Activated T-helper 1 cell treated with anti-CD3 and anti-CD28 coated beads, Interleukin-12 subunit alpha, Interleukin-12 subunit beta, Interleukin-2, Interleukin-4 antibody, amounts not matched to agents 30 ng/mL and 10 ng/mL and 1 ng/mL, durations not matched to agents 14 hours and 24 hours and 36 hours (primary cell): Measurements from ENCODE around the gene THEMIS2. TPM values are rescaled to one million over a fixed set of nuclear protein-coding genes. Genes with fewer than 3 reads are reported as not detected.
A peak's percentile ranks its signal among the peaks of the same experiment; 100 is the strongest.

Source experiments
- DNase-seq: peaks from one replicate; pipeline ENCODE4 v3.0.0; 2021; ENCODE audit warnings: low spot score
- H3K27ac Mint-ChIP-seq: one replicate; pipeline ENCODE4 v1.8.0; 2021; ENCODE audit warnings: mild to moderate bottlenecking, mixed read lengths
- H3K27me3 Mint-ChIP-seq: one replicate; pipeline ENCODE4 v1.8.0; 2022; ENCODE audit warnings: mild to moderate bottlenecking, moderate library complexity, mixed read lengths; ENCODE audit not compliant: insufficient read depth
- H3K36me3 Mint-ChIP-seq: one replicate; pipeline ENCODE4 v1.8.0; 2021; ENCODE audit warnings: low read depth, mixed read lengths
- H3K4me1 Mint-ChIP-seq: one replicate; pipeline ENCODE4 v1.8.0; 2021; ENCODE audit warnings: low read depth, mixed read lengths
- H3K4me3 Mint-ChIP-seq: one replicate; pipeline ENCODE4 v1.8.0; 2021; ENCODE audit warnings: mild to moderate bottlenecking, moderate library complexity, mixed read lengths
- H3K9me3 Mint-ChIP-seq: one replicate; pipeline ENCODE4 v1.8.0; 2021; ENCODE audit warnings: mixed read lengths
- intact Hi-C: fragments of 100-400 bp; cut with micrococcal nuclease; formaldehyde crosslinking; loops from one replicate; pipeline ENCODE4 v1.15.1; 2024
- total RNA-seq: library from RNA; stranded (reverse); gene quantifications from 2 replicates; pipeline ENCODE4 v1.2.3, GENCODE V29; 2022

THEMIS2 gene
- total RNA-seq, 1 donor from 2014 or later, result 33.5 TPM

DNA sequence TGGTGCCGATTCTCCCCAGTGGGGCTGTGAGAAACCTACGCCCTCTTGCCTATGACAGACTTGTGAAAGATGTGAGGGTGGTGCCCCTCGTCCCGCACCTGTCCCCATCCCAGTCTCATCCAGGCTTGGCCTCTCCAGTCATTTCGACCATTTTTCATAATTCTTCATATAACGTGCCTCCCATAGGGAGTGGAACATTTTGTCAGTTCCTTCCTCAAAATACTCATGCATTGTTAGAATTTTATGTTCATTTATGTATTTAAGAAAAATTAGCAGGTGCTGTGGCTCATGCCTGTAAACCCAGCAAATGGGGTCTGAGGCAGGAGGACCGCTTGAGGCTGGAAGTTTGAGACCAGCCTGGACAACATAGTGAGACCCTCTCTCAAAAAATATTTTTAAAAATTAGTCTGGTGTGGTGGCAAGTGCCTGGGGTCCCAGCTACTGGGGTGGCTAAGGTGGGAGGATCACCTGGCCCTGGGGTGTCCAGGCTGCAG is 42.8 kb downstream of the THEMIS2 start:
- intact Hi-C loops, result no loop called here
- Mint-ChIP-seq H3K4me1 (peaks cover 14% of the 10 kb centered on the region), H3K27ac (peak overlapping the region; percentile 99)

DNA sequence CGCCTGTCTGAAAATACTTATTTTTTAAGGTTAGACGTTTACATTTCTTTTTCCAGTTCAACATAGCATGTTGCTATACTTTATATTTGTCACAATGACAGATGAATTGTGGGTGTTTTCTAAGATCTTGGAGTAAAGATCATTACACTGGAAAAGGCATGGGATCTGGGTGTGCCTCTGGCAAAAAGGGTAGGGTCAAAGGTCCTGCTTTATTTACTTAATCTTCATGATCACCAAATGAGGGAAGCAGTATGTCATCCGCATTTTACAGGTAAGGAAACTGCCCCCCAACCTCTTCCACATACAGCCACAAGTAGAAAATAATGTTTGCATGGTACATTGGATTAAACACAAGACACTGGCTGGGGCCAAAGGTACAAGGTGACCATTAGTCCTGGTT is 49.9 kb downstream of the THEMIS2 start:
- H3K27me3 Mint-ChIP-seq, result peaks cover 12% of the 10 kb centered on the region
- DNase-seq, result no peak
- H3K27ac Mint-ChIP-seq, result no peak overlapping the region
- H3K9me3 Mint-ChIP-seq, result no peaks in the 10 kb centered on the region
- H3K4me3 Mint-ChIP-seq, result no peak overlapping the region
- intact Hi-C loops, result no loop called here
- no peaks in the 10 kb centered on the region for H3K36me3 Mint-ChIP-seq
- no peaks in the 10 kb centered on the region for H3K4me1 Mint-ChIP-seq

More for the DNA sequence above, 42.8 kb downstream of the THEMIS2 start:
- peaks cover 12% of the 10 kb centered on the region for H3K27me3 Mint-ChIP-seq
- peaks cover 16% of the 10 kb centered on the region for H3K36me3 Mint-ChIP-seq
- DNase-seq, result no peak
- H3K9me3 Mint-ChIP-seq, result peaks cover 5% of the 10 kb centered on the region
- H3K4me3 Mint-ChIP-seq, result peak overlapping the region; percentile 100

DNA sequence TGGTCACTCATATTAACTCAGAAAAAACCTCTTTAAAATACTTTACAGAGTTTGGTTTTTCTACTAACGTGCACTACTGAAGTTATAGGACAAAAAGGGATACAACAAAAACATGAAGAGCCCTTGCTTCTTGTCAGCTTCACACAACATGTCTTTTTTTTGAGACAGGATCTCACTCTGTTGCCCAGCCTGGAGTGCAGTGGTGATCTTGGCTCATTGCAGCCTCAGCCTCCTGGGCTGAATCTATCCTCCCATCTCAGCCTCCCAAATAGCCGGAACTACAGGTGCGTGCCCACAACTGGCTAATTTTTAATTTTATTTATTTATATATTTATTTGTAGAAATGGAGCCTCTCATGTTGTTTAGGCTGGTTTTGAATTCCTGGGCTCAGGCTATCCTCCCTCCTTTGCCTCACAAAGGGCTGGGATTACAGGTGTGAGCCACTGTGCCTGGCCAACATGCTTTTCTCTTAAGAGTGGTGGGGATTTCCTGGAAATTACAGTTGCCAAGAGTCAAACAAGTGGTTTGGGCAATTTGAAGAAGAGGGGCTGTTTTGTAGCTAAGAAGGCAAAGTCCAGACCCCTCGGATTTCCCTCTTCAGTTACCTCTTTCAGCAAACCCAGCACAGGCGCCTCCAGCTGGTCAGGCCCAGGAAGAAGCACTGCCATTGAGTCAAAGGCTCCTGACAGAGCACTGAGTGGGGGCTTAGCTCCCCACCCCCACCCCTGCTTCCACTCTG is 56.0 kb downstream of the THEMIS2 start:
- peaks cover 19% of the 10 kb centered on the region for H3K4me1 Mint-ChIP-seq
- peaks cover 4% of the 10 kb centered on the region for H3K27me3 Mint-ChIP-seq
- H3K27ac Mint-ChIP-seq, result no peak overlapping the region
- no peaks in the 10 kb centered on the region for H3K9me3 Mint-ChIP-seq
- no peaks in the 10 kb centered on the region for H3K36me3 Mint-ChIP-seq
- intact Hi-C loops, result no loop called here
- no peak for DNase-seq
- H3K4me3 Mint-ChIP-seq, result no peak overlapping the region

DNA sequence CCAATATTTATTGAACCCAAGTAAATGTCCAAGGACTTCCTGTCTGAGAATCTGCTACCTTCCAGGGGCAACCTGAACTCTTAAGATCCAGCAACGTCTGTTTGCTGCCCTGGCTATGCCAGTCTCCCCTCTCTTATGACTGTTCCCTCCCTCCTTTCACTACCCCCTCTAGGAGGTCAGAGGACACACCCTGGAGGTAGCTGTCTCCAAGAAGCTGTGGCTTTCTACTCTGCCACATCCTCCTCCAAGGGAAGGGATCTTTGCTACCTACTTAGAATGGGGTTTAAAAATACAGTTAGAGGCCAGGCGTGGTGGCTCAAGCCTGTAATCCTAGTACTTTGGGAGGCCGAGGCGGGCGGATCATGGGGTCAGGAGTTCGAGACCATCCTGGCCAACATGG is 58.8 kb downstream of the THEMIS2 start:
- Mint-ChIP-seq H3K4me3 (no peak overlapping the region), H3K27me3 (peaks cover 10% of the 10 kb centered on the region), H3K9me3 (no peaks in the 10 kb centered on the region), H3K4me1 (peaks cover 33% of the 10 kb centered on the region), H3K36me3 (no peaks in the 10 kb centered on the region), H3K27ac (no peak overlapping the region)
- intact Hi-C loops, result no loop called here
- DNase-seq, result no peak

DNA sequence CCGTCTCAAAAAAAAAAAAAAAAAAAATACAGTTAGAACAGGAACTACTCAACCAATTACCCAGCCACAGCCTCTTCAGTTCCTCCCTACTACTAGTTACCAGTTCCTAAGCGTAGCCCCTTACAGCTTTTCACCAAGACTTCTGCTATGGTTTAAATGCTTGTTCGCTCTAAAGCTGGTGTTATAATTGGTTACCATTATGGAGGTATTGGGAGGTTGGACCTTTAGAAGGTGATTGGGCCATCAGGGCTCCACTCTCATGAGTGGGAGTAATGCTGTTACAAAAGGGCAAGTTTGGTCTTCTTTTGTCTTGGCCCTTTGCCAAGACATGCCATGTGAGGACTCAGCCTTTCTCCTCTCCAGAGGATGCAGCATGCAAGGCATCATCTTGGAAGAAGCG is 59.4 kb downstream of the THEMIS2 start:
- H3K4me3 Mint-ChIP-seq, result no peak overlapping the region
- intact Hi-C loops, result no loop called here

DNA sequence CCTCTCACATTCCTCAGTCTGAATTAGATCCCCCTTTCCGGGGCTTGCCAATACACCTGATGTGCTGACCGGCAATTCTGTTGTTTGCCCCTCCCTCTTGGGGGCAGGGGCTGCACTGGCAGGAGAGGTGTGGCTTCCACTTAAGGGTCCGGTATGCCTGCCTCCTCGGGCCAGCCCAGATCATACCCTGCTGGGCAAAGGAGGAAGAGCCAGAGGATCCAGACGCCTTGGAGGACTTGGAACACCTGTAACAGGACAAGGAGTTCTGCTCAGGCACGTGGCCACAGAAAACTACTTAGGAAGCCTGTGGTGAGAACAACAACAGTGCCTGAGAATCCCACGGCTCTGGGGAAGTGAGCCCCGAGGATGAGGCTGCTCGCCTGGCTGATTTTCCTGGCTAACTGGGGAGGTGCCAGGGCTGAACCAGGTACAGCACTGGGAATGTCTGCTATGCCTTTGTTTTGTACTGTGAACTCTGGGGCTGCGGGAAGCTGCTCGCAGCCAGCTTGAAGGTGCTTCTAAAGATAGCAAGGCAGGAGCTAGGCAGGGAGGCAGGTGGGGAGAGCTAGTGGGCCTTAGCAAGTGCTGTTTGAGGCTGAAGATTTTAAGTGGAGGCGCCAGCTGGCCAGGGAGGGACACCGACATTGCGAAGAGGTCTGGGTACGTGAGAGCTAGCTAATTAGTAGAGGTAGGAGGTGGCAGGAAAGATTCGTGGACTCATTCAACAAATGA is 62.6 kb downstream of the THEMIS2 start, which contains the start of gene SMPDL3B:
Gene SMPDL3B, plus strand, starts transcription at position 183 of the 732 bp plus-strand sequence. Its CDS starts 184 bp downstream, at position 367.
- no peak within 1 kb of the TSS for H3K27ac Mint-ChIP-seq
- no peak for DNase-seq
- H3K27me3 Mint-ChIP-seq, result peaks cover 10% of the 10 kb centered on the region
- H3K4me1 Mint-ChIP-seq, result peaks cover 42% of the 10 kb centered on the region
- H3K9me3 Mint-ChIP-seq, result no peaks in the 10 kb centered on the region
- H3K4me3 Mint-ChIP-seq, result no peak within 1 kb of the TSS
- H3K36me3 Mint-ChIP-seq, result no peaks in the 10 kb centered on the region
- intact Hi-C loops, result no loop called here

More for the DNA sequence above, 59.4 kb downstream of the THEMIS2 start:
- H3K4me1 Mint-ChIP-seq, result peaks cover 33% of the 10 kb centered on the region
- H3K27ac Mint-ChIP-seq, result no peak overlapping the region
- H3K36me3 Mint-ChIP-seq, result no peaks in the 10 kb centered on the region
- H3K9me3 Mint-ChIP-seq, result no peaks in the 10 kb centered on the region
- no peak for DNase-seq
- peaks cover 10% of the 10 kb centered on the region for H3K27me3 Mint-ChIP-seq

DNA sequence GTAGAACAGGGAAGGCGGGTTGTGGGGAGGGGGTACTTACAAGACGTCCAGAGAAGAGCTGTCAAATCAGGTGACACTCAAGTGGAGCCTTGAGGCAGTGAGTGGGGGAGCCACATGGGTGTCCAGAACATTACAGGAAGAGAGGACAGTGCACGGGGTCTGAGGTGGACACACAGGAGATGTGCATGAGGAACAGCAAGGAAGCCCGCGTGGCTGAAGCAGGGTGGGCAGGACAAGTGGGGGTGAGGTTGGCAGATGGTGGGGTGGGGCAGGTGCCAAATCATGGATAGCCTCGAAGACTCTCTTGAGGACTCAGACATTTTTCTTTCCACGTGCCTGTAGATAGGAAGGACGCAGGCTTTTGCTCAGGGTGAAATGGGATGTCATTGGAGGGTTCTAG is 63.4 kb downstream of the THEMIS2 start:
- Mint-ChIP-seq H3K36me3 (no peaks in the 10 kb centered on the region), H3K4me3 (no peak overlapping the region), H3K4me1 (peaks cover 49% of the 10 kb centered on the region), H3K27me3 (peaks cover 9% of the 10 kb centered on the region), H3K27ac (no peak overlapping the region), H3K9me3 (no peaks in the 10 kb centered on the region)
- intact Hi-C loops, result no loop called here
- no peak for DNase-seq

Other genes starting within 250 kb of the THEMIS2 start
- 0.21 and 0.27 TPM in 2 replicates for gene FGR, start 237.4 kb upstream of the THEMIS2 start, total RNA-seq
- gene IFI6, start 200.4 kb upstream of the THEMIS2 start, total RNA-seq, result 71.7 and 85.6 TPM in 2 replicates
- 9.9 and 13.1 TPM in 2 replicates for gene FAM76A, start 146.6 kb upstream of the THEMIS2 start, total RNA-seq
- 22.0 and 23.9 TPM in 2 replicates for gene STX12, start 99.3 kb upstream of the THEMIS2 start, total RNA-seq
- 84.1 and 88.1 TPM in 2 replicates for gene PPP1R8, start 41.8 kb upstream of the THEMIS2 start, total RNA-seq
- gene RPA2, start 42.0 kb downstream of the THEMIS2 start, total RNA-seq, result 96.0 and 96.5 TPM in 2 replicates
- gene SMPDL3B, start 62.5 kb downstream of the THEMIS2 start, total RNA-seq, result 0.29 and 0.60 TPM in 2 replicates
- gene XKR8, start 87.4 kb downstream of the THEMIS2 start, total RNA-seq, result 5.7 and 5.8 TPM in 2 replicates
- 32.2 and 35.5 TPM in 2 replicates for gene EYA3, start 216.1 kb downstream of the THEMIS2 start, total RNA-seq